Nephron progenitor cell (in vitro differentiated cells): ENCODE data around the gene FAT2.
A peak's percentile ranks its signal among the peaks of the same experiment; 100 is the strongest.
"Not testable (repeated sequence)": the region's sequence is repeated elsewhere in the genome, so short reads cannot be mapped to it uniquely, and the experiment has no call there.

Experiments
- DNase-seq: peaks from one replicate; pipeline ENCODE4 v3.0.0; 2021
- H3K27ac Mint-ChIP-seq: 2 replicates; pipeline ENCODE4 v1.8.0; 2021; ENCODE audit warnings: mild to moderate bottlenecking, moderate library complexity, mixed read lengths
- H3K27me3 Mint-ChIP-seq: 2 replicates; pipeline ENCODE4 v1.8.0; 2021; ENCODE audit warnings: mild to moderate bottlenecking, low read depth, mixed read lengths; ENCODE audit not compliant: poor library complexity
- H3K36me3 Mint-ChIP-seq: 2 replicates; pipeline ENCODE4 v1.8.0; 2021; ENCODE audit warnings: low read depth, mixed read lengths
- H3K4me1 Mint-ChIP-seq: 2 replicates; pipeline ENCODE4 v1.8.0; 2021; ENCODE audit warnings: mixed read lengths
- H3K4me3 Mint-ChIP-seq: 2 replicates; pipeline ENCODE4 v1.8.0; 2021; ENCODE audit warnings: mild to moderate bottlenecking, moderate library complexity, mixed read lengths
- H3K9me3 Mint-ChIP-seq: 2 replicates; pipeline ENCODE4 v1.8.0; 2021; ENCODE audit warnings: mild to moderate bottlenecking, moderate library complexity, mixed read lengths
- TF ChIP-seq, protein P1 (sequence below): fragments of 200-600 bp; sonication (generic); IDR thresholded peaks from 2 replicates; pipeline ENCODE4 v1.5.0; 2021; ENCODE audit warnings: antibody characterized with exemption

Gene FAT2

GRCh38 chr5:151589878-151590570 is 1.1 kb downstream of the FAT2 start:
- TF ChIP-seq, protein P1, sequence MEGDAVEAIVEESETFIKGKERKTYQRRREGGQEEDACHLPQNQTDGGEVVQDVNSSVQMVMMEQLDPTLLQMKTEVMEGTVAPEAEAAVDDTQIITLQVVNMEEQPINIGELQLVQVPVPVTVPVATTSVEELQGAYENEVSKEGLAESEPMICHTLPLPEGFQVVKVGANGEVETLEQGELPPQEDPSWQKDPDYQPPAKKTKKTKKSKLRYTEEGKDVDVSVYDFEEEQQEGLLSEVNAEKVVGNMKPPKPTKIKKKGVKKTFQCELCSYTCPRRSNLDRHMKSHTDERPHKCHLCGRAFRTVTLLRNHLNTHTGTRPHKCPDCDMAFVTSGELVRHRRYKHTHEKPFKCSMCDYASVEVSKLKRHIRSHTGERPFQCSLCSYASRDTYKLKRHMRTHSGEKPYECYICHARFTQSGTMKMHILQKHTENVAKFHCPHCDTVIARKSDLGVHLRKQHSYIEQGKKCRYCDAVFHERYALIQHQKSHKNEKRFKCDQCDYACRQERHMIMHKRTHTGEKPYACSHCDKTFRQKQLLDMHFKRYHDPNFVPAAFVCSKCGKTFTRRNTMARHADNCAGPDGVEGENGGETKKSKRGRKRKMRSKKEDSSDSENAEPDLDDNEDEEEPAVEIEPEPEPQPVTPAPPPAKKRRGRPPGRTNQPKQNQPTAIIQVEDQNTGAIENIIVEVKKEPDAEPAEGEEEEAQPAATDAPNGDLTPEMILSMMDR = no peak
- peaks cover 18% of the 10 kb centered on the region for H3K27me3 Mint-ChIP-seq
- H3K36me3 Mint-ChIP-seq = no peaks in the 10 kb centered on the region
- no peak for DNase-seq
- H3K4me1 Mint-ChIP-seq = peaks cover 36% of the 10 kb centered on the region
- no peak overlapping the region for H3K27ac Mint-ChIP-seq
- H3K4me3 Mint-ChIP-seq = no peak overlapping the region
- no peaks in the 10 kb centered on the region for H3K9me3 Mint-ChIP-seq

DNA sequence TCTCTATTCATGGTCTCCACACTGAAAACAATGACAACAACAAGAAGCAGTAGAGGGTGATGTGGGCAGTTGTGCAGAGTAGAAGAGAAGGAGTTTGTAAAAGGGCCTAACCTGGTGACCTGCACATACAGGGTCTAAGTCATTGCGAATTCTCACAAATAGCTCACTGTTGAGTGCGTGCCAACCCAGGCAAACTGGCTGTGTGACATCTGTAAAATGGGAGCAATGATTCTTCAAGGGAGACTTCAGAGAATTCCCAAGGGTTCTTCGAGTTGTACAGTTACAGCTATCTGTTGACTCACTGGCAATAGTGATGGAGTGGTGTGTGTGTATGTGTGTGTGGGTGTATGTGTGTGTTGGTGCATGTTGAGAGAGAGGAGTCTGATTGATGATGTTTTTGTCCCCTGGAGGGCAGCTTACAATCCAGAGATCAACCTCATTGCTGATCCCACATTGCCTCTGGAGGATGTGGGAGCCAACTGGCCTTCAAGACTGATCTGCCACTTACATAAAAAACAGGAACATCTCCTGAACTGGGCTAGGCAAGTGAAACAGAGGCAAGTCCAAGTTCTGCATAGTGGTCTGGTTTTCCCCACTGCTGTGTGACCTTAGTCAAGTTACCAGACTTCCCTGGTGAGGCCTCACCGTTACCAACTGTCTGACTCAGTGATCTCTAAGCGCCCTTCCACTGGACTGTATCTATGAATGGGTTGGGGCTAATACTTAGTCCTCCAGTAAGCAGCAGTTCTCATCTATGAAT is 3.2 kb downstream of the FAT2 start:
- DNase-seq = no peak
- Mint-ChIP-seq H3K27me3 (peaks cover 20% of the 10 kb centered on the region), H3K9me3 (no peaks in the 10 kb centered on the region), H3K27ac (no peak overlapping the region), H3K4me1 (peaks cover 18% of the 10 kb centered on the region), H3K4me3 (no peak overlapping the region), H3K36me3 (no peaks in the 10 kb centered on the region)
- TF ChIP-seq, protein P1 = no peak

DNA sequence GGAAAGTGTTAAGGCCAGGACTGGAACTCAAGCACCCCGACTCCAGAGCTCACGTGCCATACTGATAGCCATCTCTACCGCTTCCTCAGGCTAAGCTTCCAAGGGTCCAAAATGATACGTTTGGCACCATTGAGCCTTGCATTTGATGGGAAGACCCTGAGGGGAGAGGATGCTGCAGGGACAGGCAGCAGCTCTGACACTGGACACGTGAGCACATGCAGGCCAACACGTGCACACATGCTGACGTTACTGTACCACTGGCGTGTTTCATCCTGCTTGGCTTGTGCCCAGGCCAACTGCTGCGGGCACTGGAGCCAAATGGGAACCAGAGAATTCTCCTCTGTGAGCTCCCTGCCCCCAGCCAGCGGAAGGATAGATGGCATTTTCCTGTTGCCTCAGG is 5.2 kb downstream of the FAT2 start:
- H3K4me1 Mint-ChIP-seq = peaks cover 9% of the 10 kb centered on the region
- TF ChIP-seq, protein P1 = no peak

GRCh38 chr5:151585344-151585743 is 5.8 kb downstream of the FAT2 start:
- H3K4me3 Mint-ChIP-seq, H3K4me1 Mint-ChIP-seq, H3K9me3 Mint-ChIP-seq, H3K27ac Mint-ChIP-seq, H3K36me3 Mint-ChIP-seq, DNase-seq: not testable (repeated sequence)
- H3K27me3 Mint-ChIP-seq = peaks cover 20% of the 10 kb centered on the region

More for the DNA sequence above, 5.2 kb downstream of the FAT2 start:
- Mint-ChIP-seq H3K27me3 (peaks cover 27% of the 10 kb centered on the region), H3K4me3 (no peak overlapping the region), H3K27ac (no peak overlapping the region), H3K36me3 (no peaks in the 10 kb centered on the region), H3K9me3 (no peaks in the 10 kb centered on the region)
- DNase-seq = no peak

DNA sequence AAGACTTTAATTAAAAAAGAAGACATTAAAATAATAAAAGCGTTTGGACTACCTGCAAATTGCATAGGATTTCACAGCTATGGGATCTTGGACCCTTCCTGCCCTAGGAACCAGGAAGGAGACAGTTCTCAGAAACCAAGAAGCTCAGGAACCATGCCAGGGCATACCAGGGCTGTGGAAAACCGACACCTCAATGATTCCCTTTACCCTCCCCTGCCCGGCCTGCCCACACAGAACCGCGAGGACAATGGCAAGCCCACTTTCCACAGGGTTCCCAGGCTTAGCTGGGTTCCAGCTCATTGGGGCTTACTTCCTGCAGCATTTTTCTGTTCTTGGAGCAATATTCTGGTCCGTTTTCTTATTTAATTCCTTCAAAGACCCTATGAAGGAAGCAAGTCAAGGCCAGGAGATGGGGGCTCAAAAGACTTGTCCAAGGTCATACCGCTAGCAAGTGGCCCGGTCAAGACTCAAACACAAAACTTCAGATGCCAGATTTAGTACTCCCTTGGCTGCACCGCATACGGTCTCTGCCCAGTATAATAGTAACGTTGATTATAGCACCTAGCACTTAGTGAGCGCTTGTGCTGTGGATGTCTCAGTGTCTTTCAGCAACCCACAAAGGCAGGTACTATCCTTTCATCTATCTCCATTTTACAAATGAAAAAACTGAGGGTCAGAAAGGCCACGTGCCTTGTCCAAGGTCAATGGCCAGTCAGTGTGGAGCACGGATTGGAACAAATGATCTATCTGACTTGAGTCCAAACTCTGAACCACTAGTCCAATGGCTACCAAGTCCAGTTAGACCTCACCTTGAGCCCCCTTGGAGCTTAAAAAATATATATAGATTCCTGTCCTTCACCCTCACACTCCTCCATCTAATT is 6.8 kb downstream of the FAT2 start:
- DNase-seq = no peak
- H3K27ac Mint-ChIP-seq = peak overlapping the region; percentile 45
- TF ChIP-seq, protein P1 = no peak
- H3K27me3 Mint-ChIP-seq = peaks cover 16% of the 10 kb centered on the region
- H3K4me3 Mint-ChIP-seq = no peak overlapping the region
- no peaks in the 10 kb centered on the region for H3K36me3 Mint-ChIP-seq
- H3K9me3 Mint-ChIP-seq = no peaks in the 10 kb centered on the region
- H3K4me1 Mint-ChIP-seq = peaks cover 6% of the 10 kb centered on the region
